G401 (cell line): Measurements from ENCODE around the gene KCNMA1. TPM values are rescaled to one million over a fixed set of nuclear protein-coding genes. Genes with fewer than 3 reads are reported as not detected.
"Not testable (repeated sequence)": the region's sequence is repeated elsewhere in the genome, so short reads cannot be mapped to it uniquely, and the experiment has no call there.

Source experiments
- DNase-seq: peaks from one replicate; pipeline ENCODE4 v3.0.0-alpha.2; 2015; ENCODE audit warnings: low spot score
- in situ Hi-C: cut with HindIII; loops from 2 replicates; pipeline ENCODE4 v1.10.0; 2016; ENCODE audit warnings: low sequenced_read_pairs, mixed read lengths
- total RNA-seq: library from RNA; depleted of rRNA; stranded (reverse); fragments of >200 nt; shearing (Covaris generic); gene quantifications from 2 replicates; pipeline ENCODE4 v1.2.3, GENCODE V29; 2014

Gene KCNMA1
- total RNA-seq, 1 experiment from 2014 or later = 0.81 TPM

DNA sequence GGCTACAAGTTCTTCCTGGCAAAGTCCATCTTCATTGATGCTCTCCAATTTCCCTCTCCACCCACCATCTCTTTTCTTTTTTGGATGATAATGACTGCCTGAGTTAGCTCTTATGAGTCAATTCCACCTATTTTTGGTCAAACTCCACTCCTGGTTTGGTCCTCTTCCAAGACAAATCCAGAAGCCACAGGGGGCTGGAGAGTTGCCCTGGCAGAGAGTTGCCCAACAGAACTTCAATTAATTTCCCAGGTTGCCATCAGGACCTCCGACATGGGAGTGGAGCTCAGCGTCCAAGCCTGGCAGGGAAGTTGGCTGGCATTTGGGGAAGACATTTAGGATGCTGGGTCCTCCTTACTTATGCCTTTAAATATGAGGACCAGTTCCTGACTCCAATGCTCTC is 29.2 kb upstream of the KCNMA1 start:
- peak; percentile 58 for DNase-seq
- in situ Hi-C loops = no loop called here

DNA sequence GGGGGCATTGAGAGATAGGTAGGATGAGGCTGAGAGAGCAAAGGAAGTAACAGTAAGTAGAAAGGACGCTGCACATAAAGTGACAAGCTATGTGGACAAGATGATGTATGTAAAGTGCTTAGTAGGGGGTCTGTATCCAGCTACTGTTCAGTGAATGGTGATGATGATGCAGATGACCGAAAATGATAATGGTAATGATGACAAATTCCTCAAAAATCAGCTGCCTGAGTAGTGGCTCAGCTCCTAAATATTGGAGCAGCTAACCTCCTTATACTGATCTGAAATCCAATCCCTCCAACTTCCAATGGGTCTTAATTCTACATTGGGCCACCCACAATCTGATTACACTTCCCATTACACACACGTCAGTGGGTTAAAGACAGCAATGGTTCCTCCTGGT is 27.1 kb upstream of the KCNMA1 start:
- no peak for DNase-seq
- in situ Hi-C loops = no loop called here

DNA sequence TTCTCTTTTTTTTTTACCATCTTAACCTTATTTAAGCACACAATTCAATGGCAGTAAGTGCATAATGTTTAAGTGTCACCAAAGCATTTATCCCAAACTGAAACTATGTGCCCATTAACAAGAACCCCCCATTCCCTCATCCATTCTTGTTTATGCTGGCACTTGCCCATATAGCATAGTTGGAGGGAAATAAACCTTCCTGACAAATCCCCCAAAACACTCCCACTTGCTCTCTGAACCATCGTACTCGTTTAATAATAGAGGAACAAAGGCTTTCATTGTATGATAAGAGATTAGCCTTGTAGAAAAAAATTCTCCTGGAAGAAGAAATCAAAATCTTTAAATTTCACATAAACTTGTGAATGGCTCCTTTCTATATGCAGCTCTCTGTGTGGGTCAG is 26.4 kb upstream of the KCNMA1 start:
- no peak for DNase-seq
- in situ Hi-C loops = no loop called here

DNA sequence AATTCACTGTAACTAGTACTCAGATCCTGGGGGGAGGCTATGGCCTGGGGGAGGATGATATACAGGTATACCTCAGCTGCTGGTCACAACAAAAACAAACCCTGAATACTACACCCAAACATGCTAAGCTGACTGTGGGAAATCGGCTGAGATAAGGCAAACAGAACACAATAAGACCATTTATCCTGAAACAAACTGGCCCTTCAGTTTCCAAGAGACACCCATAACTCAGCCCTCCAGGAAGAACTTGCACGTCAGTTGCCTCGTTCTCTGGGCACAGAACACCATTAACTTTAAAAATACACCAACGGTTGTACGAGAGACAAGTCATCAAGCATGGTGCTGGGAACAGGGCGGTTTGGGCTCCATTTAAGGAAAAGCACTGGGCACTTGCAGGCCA is 24.1 kb upstream of the KCNMA1 start:
- no peak for DNase-seq
- in situ Hi-C loops = no loop called here

DNA sequence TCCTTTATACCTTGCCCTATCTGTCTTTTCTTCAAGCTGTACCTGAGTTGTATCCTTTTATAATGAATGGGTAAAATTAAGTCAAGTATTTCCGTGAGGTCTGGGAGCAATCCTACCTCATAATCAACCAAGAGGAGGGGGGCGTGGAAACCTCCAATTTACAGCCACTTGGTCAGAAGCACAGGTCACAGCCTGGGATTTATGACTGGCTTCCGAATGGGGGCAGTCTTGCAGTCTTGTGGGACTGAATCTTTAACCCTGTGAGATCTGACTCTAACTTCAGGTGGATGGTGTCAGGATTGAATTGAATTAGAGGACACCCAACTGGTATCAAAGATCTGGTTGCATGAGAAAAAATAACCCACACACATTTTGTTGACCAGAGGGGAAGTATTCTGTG is 23.5 kb upstream of the KCNMA1 start:
- in situ Hi-C loops = no loop called here

DNA sequence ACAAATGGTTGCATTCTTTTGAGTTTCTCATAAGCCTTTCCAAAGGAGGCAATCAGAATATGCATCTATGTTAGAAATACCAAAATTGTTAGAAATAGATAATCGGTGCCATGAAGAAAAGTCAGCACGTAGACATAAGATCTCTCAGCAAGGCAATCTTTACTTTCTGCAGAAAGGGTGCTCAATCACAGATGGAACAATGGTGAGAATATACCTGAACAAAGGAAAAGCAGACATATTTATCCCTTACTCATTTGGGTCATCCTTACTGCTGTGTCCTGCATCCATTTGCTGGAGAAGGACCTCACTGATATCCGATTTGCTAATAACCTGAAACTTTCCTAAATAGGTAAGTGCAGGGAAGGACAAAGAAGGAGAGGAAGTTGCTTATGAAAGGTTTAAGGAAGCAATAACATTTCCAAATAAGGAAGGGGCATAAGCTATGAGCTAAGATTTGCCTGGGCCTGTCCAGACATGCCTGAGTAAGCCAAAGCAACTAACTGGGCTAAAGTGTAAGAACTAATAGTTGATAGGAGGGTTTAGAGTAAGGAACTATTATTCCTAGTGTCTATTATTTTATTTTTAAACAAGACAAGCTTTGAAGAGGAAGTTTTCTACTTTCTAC is 21.6 kb upstream of the KCNMA1 start:
- DNase-seq, in situ Hi-C loops: not testable (repeated sequence)

More for the DNA sequence above, 23.5 kb upstream of the KCNMA1 start:
- no peak for DNase-seq

DNA sequence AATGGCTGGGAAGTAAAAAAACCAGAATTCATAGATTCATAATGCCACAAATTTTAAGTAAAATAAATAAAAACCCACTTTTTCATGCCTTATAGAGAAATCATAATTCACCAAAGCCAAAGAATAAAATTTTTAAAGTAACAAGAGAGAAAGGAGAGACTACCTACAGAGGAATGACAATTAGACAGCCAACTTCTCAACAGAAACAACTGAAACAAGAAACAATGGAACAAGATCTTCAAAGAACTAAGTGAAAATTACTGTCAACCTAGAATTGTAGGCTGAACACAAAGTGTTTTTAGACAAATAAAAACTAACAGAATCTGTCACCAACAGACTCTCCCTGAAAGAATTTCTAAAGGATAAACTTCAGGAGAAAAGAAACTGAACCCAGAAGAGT is 15.6 kb upstream of the KCNMA1 start:
- no peak for DNase-seq
- in situ Hi-C loops = no loop called here

DNA sequence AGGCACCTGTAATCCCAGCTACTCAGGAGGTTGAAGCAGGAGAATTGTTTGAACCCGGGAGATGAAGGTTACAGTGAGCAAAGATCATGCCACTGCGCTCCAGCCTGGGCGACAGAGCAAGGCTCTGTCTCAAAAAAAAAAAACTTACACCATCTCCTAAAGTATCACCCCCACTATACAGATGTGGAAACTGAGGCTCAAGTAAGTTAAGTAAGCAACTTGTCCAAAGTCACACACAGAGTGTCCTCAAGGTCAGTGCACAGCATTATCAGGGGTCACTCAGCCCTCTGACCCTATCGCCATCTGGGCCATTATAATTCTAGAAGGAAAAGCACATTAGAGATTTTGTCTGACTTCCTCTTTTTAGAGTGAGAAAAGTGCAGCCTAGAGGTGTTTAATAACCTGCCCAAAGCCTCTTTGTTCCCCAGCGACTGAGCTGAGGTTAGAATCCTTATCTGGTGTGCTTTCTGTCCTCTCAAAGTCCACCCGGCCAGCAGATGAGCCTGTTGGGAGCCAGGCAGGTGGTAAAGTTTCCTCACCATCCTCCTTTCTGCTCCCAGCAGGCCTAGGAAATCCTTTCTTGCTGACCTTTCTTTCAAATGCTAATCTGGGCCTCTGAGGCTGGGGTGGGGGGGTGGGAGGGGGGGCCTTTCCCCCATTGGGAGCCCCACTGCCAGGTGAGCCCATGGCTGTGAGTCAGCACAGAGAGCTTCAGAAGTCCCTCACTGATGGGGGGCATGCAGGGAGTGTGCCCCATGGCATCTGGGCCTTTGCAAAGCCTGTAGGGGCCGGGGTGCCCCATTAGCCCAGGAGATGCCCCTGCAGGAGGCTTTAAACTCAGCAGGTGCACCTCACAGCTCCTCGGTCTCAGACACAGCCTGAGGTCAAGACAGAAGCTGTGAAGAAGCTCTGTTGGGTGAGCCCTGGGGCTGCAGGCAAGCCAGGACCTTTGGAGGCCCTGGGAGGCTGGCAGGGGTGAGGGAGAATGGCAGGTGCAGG is 12.0 kb upstream of the KCNMA1 start:
- DNase-seq = no peak
- in situ Hi-C loops = loop anchor here (25.0 kb wide), 1 partner anchor 487 kb away; no protein-coding TSS in a partner anchor

DNA sequence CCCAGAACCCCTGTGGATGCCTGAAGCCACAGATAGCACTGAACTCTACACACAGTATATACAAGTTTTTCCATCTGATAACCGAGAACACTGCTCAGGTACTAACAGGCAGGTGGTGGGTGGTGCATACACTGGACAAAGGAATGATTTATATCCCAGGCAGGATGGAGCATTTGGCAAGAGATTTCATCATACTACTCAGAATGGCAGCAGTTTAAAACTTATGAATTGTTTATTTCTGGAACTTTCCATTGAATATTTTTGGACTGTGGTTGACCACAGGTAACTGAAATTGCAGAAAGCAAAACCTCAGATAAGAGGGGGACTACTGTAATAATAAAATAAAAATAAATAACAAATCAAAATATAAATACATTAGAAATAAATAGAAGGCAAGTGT is 10.9 kb upstream of the KCNMA1 start:
- no peak for DNase-seq
- in situ Hi-C loops = loop anchor here (25.0 kb wide), 1 partner anchor 486 kb away; no protein-coding TSS in a partner anchor

DNA sequence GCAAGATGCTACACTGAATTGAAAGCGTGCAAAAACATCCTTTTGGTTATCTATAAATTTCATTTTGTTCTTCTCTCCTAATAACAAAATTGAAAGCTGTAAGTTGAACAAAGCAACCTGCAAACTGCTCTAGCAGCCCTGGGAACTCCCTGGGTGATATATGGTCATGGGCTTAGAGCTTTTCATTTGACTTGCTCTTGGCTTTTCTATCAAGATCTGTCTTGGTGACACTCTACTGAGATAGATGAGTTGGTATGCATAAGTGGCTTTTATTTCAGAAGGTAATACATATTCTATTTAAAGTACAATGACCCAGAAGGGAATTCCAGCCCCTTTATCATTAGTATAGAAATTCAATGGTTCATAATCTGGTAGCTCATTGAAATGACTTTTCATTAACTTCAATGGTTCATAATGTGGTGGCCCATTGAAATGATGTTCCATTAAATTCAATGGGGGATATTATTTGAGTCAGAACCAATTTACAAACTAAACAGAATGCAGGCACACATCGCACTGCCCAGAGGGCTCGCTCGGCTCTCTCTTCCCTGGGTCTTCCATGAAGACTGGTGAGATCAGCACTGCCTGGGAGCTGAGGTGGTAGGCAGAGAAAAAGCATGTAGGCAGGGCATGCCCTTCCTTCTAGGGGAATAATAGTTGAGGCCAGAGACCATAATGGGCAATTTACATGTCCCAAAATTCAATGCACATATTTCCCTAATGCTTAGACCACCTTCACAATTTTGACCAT is 10.1 kb upstream of the KCNMA1 start:
- no peak for DNase-seq
- in situ Hi-C loops = loop anchor here (25.0 kb wide), 1 partner anchor 485 kb away; no protein-coding TSS in a partner anchor

DNA sequence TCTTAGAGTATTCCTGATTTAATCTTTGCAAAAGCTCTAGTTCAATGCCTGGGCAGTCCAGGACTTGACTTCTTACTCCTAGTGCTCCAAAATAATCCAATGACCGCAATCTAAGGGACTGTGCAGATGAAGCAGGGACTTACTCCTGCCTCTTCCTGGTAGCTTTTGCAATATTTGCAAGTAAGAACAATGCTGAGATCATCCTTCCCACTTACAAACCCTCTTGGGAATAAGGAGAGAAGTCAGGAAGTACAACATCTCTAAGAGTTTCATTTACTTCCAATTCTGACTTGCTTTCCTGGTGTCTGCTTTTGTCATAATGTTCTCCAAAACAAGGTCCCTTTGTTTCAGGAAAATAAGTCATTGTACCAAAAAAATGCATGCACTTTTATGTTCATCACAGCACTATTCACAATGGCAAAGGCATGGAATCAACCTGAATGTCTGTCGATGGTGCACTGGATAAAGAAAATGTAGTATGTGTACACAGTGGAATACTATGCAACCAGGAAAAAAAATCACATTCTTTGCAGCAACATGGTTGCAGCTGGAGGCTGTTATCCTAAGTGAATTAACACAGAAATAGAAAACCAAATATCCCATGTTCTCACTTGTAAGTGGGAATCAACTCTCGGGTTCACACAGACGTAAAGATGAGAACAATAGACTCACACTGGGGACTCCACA is 7.1 kb upstream of the KCNMA1 start:
- in situ Hi-C loops = loop anchor here (25.0 kb wide), 1 partner anchor 482 kb away; no protein-coding TSS in a partner anchor
- no peak for DNase-seq

DNA sequence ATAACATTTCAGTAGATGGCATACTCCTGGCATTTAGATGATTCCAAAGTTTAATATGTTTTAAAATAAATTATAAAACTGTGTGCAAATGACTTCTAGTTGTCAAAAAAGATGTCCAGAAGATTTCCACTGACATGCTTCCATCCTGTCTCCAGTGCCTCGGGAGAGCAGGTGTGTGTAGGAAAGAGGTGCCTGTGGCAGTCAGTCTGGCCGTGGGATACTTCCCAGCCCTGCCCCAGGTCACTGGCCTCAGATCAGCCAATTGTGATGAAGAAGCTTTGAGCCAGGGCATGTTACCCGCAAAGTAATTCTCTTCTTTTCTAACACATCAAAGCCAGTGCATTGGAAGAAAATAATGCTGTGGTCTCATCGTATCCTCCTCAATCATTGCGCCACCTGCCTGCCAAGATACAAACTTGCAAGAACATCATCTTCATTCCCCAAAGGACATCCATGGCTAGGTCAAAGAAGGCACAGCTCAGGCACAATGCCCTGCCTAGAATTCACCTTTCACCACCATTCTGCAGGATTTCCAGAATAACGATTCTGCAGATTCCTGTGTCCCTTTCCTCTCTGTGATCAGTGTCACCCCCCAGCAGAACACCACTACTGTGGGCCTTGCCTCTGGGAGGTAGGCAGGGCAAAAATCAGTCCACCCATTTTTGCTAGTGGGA is 6.3 kb upstream of the KCNMA1 start:
- in situ Hi-C loops = loop anchor here (25.0 kb wide), 1 partner anchor 482 kb away; no protein-coding TSS in a partner anchor

DNA sequence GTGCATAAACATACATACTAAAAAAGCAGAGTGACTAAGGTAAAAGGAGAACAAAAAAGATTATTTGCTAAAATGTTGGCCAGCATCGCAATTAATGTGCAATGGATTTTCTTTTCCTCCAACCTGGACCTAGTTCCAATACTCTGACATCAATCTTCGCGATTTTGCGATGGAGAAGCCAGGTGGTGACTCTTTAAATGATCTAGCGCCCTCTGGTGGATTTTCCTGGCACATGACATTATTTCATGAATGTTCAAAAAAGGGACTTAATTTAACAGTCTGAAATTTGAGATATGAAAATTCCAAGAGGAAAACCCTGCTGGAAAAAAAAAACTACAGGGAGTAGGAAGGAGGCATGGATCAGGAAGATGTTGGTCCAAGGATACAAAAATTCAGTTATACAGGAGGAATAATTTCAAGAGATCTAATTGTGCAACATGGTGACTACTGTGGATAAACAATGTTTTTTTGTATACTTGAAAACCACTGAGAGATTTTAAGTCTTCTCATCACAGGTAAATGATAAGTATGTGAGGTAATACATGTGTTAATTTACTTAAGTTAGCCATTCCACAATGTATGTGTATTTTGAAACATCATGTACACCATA is 4.3 kb upstream of the KCNMA1 start:
- in situ Hi-C loops = loop anchor here (25.0 kb wide), 1 partner anchor 480 kb away; no protein-coding TSS in a partner anchor
- peak; percentile 80 for DNase-seq

More for the DNA sequence above, 6.3 kb upstream of the KCNMA1 start:
- peak; percentile 32 for DNase-seq

DNA sequence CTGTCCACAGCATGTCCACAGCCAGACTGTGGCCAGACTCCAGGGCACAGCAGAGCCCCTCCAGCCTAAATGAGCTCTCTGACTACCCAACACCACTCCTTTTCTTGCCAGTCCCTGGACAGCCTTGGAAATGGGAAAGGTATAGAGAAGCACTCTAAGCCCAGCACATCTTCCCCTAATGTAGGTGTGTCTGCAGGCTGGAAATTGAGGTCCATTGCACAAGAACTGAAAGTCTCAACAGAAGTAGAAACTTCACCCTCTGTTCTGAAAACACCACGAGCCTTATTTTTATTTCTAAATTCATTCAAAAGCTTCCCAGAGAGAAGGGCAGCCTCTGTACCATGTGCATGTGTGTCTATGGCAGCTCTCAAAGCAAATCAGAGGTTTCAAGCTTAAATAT is 3.7 kb upstream of the KCNMA1 start:
- no peak for DNase-seq

DNA sequence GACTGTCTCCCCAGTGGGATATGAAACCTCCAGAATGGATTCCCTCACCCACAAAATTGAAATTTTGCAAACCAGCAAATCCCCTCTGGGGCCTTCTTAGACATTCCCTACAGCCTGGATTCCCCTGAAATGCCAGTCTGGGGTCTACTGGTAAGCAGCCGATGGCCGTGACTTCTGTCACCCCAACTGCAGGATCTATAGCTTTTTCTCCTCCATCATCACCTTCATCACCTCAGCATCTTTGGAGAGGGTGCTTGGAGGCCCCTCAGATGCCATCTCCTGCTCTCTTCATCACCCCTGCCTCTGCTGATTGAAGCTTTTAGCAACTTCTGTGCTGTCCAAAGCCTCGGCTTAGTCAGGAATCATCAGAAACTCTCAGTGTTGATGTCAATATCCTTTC is 2.6 kb upstream of the KCNMA1 start:
- in situ Hi-C loops = loop anchor here (25.0 kb wide), 1 partner anchor 478 kb away; no protein-coding TSS in a partner anchor
- no peak for DNase-seq

More for the DNA sequence above, 3.7 kb upstream of the KCNMA1 start:
- in situ Hi-C loops = loop anchor here (25.0 kb wide), 1 partner anchor 479 kb away; no protein-coding TSS in a partner anchor

DNA sequence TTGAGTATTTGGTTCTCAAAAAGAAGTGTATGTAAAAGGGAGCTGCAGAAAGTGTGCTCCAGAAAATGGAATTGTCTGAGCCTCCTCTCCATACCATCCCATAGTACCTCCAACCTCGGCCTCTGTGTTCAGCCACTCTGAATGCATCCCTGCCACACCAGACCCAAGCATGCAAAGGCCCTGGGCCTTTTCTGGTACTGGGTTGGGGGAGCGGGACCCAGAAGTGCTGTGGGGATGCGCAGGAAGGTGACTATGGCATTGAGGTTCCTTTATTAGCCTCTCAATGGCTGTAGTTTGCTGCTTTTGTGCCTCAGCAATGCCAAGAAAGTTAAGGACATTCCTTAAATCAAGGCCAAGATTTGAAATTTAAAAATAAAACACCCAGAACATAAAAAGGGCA is 2.1 kb upstream of the KCNMA1 start:
- in situ Hi-C loops = loop anchor here (25.0 kb wide), 1 partner anchor 477 kb away; no protein-coding TSS in a partner anchor

DNA sequence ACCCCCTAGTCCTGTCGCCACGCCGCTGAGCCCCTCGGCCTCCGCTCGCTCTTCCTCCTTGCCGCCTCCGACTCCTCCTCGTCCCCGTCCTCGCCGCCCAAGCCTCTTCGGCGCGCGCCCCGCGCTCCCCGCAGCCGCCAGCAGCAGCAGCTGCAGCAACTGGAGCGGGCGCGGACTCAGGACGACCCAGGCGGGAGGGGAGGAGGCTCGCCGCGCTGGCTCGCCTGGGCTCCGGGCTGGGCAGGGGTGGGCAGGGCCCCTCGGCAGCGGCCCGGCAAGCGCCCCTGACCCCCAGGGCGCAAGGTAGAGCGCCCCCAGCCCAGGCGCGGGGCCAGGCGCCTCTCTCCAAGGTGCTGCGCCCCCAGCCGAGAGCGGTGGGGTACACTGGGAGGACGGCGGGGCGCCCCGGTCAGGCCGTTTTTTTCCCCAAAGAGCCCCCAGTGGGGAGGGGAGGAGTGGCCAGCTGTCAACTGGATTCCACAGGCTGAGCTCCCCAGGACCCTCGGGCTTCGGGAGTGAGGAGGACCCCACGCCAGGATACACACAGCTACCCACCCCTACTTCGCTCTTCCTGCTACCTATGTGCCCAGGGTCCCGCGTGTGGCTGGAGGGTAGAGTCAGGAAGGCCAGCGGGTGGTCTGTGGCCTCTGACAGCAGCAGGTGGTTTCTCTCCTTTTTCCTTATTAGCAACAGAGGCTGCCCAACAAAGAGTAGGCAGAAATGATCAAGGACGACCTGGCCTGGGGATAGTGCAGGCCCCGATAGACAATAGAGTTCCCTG is 903 bp upstream of the KCNMA1 start:
- in situ Hi-C loops = loop anchor here (25.0 kb wide), 1 partner anchor 476 kb away; no protein-coding TSS in a partner anchor
- DNase-seq = no peak

More for the DNA sequence above, 2.1 kb upstream of the KCNMA1 start:
- no peak for DNase-seq
